HCT116 (cell line): ENCODE results near the gene PDE2A. TPM values are rescaled to one million over a fixed set of nuclear protein-coding genes. Genes with fewer than 3 reads are reported as not detected.
A peak's percentile ranks its signal among the peaks of the same experiment; 100 is the strongest.

Experiments
- ATAC-seq: fragments of 200-7000 bp; cut with Tn5 transposase; 2 replicates; pipeline ENCODE4 v1.9.1; 2020; ENCODE audit warnings: mild to moderate bottlenecking, moderate library complexity
- BruUV-seq: library from RNA; stranded (reverse); fragments of 400-500 nt; replicated peaks from 2 replicates; lab custom pipeline; 2021; lab: Mats Ljungman, UMichigan
- CTCF ChIA-PET: fragments of 300-600 bp; sonication (Branson Sonifier 250); formaldehyde crosslinking; loops from one replicate; lab custom pipeline; 2021; ENCODE audit warnings: antibody characterized with exemption; lab: Charles Lee
- POLR2A ChIA-PET: fragments of 300-600, 350-600 bp; sonication (Branson Sonifier 250); formaldehyde crosslinking; loops from one replicate; lab custom pipeline; 2021; ENCODE audit warnings: antibody characterized with exemption; lab: Charles Lee
- RAD21 ChIA-PET, 2 experiments: fragments of 300-600 bp; sonication (Branson Sonifier 250); formaldehyde crosslinking; loops; one replicate each; lab custom pipeline; 2023; ENCODE audit warnings: low total read pairs in 2 of 2; ENCODE audit not compliant: uncharacterized antibody in 2 of 2, unreplicated experiment in 2 of 2, low non-redundant PET in 1 of 2; lab: Charles Lee
- DNase-seq: peaks from one replicate; pipeline ENCODE4 v3.0.0-alpha.2; 2010; ENCODE audit warnings: low read depth, low spot score
- H2AFZ ChIP-seq: fragments of 200-600 bp; shearing (Covaris generic), sonication (generic); 2 replicates; pipeline ENCODE4 v1.6.1; 2017; ENCODE audit warnings: low read depth, mixed run types, mixed read lengths, antibody characterized with exemption, low read length; ENCODE audit not compliant: poor library complexity, severe bottlenecking
- H3K27ac ChIP-seq: 2 replicates; pipeline ENCODE4 v1.5.1; 2012; ENCODE audit warnings: low read depth, low read length
- H3K27me3 ChIP-seq: fragments of 200-600 bp; sonication (generic); 2 replicates; pipeline ENCODE4 v1.6.1; 2016; ENCODE audit warnings: mixed run types, low read length, mixed read lengths; ENCODE audit not compliant: insufficient read depth
- H3K36me3 ChIP-seq, 2 experiments: fragments of 200-500 bp in 1 of 2; fragments of 200-600 bp in 1 of 2; sonication (Bioruptor generic) in 1 of 2; sonication (generic) in 1 of 2; 2 replicates each; pipeline versions ENCODE4 v1.5.1 to v1.6.1; 2014 to 2016; ENCODE audit warnings: low read length in 2 of 2, inconsistent platforms in 1 of 2, mixed read lengths in 1 of 2, mixed run types in 1 of 2; ENCODE audit not compliant: insufficient read depth in 2 of 2, control insufficient read depth in 1 of 2
- H3K4me1 ChIP-seq, 2 experiments: fragments of 200-600 bp in 1 of 2; sonication (generic) in 1 of 2; 2 replicates each; pipeline versions ENCODE4 v1.5.1 to v1.6.1; 2012 to 2017; ENCODE audit warnings: low read length in 2 of 2, inconsistent platforms in 1 of 2, mild to moderate bottlenecking in 1 of 2, mixed read lengths in 1 of 2, mixed run types in 1 of 2, moderate library complexity in 1 of 2; ENCODE audit not compliant: insufficient read depth in 2 of 2, control insufficient read depth in 1 of 2
- H3K4me2 ChIP-seq: fragments of 200-600 bp; sonication (generic); 2 replicates; pipeline ENCODE4 v1.6.1; 2017; ENCODE audit warnings: mixed run types, low read length, mixed read lengths
- H3K4me3 ChIP-seq, 2 experiments: fragments of 200-600 bp in 1 of 2; sonication (generic) in 1 of 2; replicated peaks in 1 of 2; 2 replicates each; pipeline ENCODE4 v1.5.1; 2011 to 2016; ENCODE audit warnings: low read length in 2 of 2, control low read depth in 1 of 2, low read depth in 1 of 2, mild to moderate bottlenecking in 1 of 2, mixed read lengths in 1 of 2, mixed run types in 1 of 2
- H3K79me2 ChIP-seq: fragments of 200-600 bp; sonication (generic); 2 replicates; pipeline ENCODE4 v1.6.1; 2017; ENCODE audit warnings: mild to moderate bottlenecking, mixed run types, low read length, moderate library complexity, mixed read lengths; ENCODE audit not compliant: insufficient read depth
- H3K9ac ChIP-seq: fragments of 200-600 bp; sonication (generic); 2 replicates; pipeline ENCODE4 v1.6.1; 2016; ENCODE audit warnings: low read length, mixed read lengths
- H3K9me2 ChIP-seq: fragments of 200-600 bp; sonication (generic), shearing (Covaris generic); 2 replicates; pipeline ENCODE4 v1.6.1; 2017; ENCODE audit warnings: mixed run types, mild to moderate bottlenecking, moderate library complexity; ENCODE audit not compliant: insufficient read depth
- H3K9me3 ChIP-seq, 2 experiments: fragments of 200-500 bp in 1 of 2; fragments of 200-600 bp in 1 of 2; sonication (Bioruptor generic) in 1 of 2; sonication (generic) in 1 of 2; 2 replicates each; pipeline ENCODE4 v1.6.1; 2014 to 2017; ENCODE audit warnings: low read length in 2 of 2, mixed read lengths in 2 of 2, inconsistent platforms in 1 of 2, low read depth in 1 of 2, mild to moderate bottlenecking in 1 of 2, mixed run types in 1 of 2, moderate library complexity in 1 of 2; ENCODE audit not compliant: control insufficient read depth in 1 of 2, insufficient read depth in 1 of 2
- H4K20me1 ChIP-seq: fragments of 200-600 bp; sonication (generic), shearing (Covaris generic); 2 replicates; pipeline ENCODE4 v1.6.1; 2017; ENCODE audit warnings: mixed run types, mild to moderate bottlenecking, moderate library complexity; ENCODE audit not compliant: insufficient read depth
- CEBPB ChIP-seq: IDR thresholded peaks from 2 replicates; pipeline ENCODE4 v1.6.1; 2012; ENCODE audit warnings: low read depth
- CTCF ChIP-seq, 3 experiments: fragments of 200-600 bp in 1 of 3; sonication (generic) in 1 of 3; IDR thresholded peaks in 2 of 3; conservative IDR thresholded peaks in 1 of 3; 2 replicates each; pipeline ENCODE4 v1.5.1; 2012 to 2017; ENCODE audit warnings: low read depth in 2 of 3, low read length in 2 of 3, antibody characterized with exemption in 1 of 3, borderline replicate concordance in 1 of 3, control low read depth in 1 of 3, mild to moderate bottlenecking in 1 of 3, mixed read lengths in 1 of 3, mixed run types in 1 of 3, moderate library complexity in 1 of 3; ENCODE audit not compliant: insufficient read depth in 1 of 3
- ZBTB33 ChIP-seq: IDR thresholded peaks from 2 replicates; pipeline ENCODE4 v1.6.1; 2011; ENCODE audit warnings: mild to moderate bottlenecking, low read length, moderate library complexity; ENCODE audit not compliant: insufficient replicate concordance; ENCODE audit errors: extremely low read depth
- intact Hi-C: fragments of 100-400 bp; cut with micrococcal nuclease; formaldehyde crosslinking; loops from 2 replicates; pipeline ENCODE4 v1.10.0; 2022
- total RNA-seq: library from RNA; stranded (reverse); gene quantifications from one replicate; pipeline ENCODE4 v1.2.1, GENCODE V29; 2021; ENCODE audit not compliant: unreplicated experiment

The PDE2A gene
- total RNA-seq, 1 experiment from 2014 or later = 7.6 TPM

- Histone ChIP-seq H3K27me3 (peaks cover 47% of the 10 kb centered on the region), H3K4me1 (peaks cover 11 to 30% of the 10 kb centered on the region in 2 experiments), H2AFZ (no peak overlapping the region), H3K9me3 (no peaks in the 10 kb centered on the region), H3K4me3 (peak overlapping the region in 1 of 2 experiments; percentile 29; a peak in 2 of 4 replicates), H3K9me2 (no peaks in the 10 kb centered on the region), H3K27ac (no peak overlapping the region), H3K4me2 (peak overlapping the region; percentile 71), H3K36me3 (no peaks in the 10 kb centered on the region), H4K20me1 (no peaks in the 10 kb centered on the region), H3K9ac (no peak overlapping the region), H3K79me2 (no peaks in the 10 kb centered on the region)
- intact Hi-C loops = no loop called here
- ChIA-PET CTCF (interaction anchor here (0.9 to 2.0 kb wide), 8 partner anchors 10 to 124 kb away, joined by 3 to 17 read pairs (median 4); no protein-coding TSS in a partner anchor), RAD21 (interaction anchor here in 1 of 2 experiments (1.1 kb wide), 1 partner anchor 34 kb away, joined by 3 read pairs; no protein-coding TSS in a partner anchor), POLR2A (no interaction called here)
- TF ChIP-seq ZBTB33 (no peak), CTCF (IDR thresholded peaks at IDR 0.05 in 2 of 3, conservative IDR thresholded peaks at IDR 0.05 in 1 of 3; ENCODE audit: borderline replicate concordance in 1 of 3, insufficient read depth in 1 of 3, low read depth in 2 of 3, low read length in 2 of 3) (peak; percentile 31 to 77 (median 71); a peak in 5 of 6 replicates)
- no TSS peak for BruUV-seq
- peak; percentile 68 for ATAC-seq
- no peak for DNase-seq
These were observed 65.2 kb downstream of the PDE2A start for GRCh38 chr11:72609045-72609444.

GRCh38 chr11:72607496-72607895 is 66.7 kb downstream of the PDE2A start:
- H3K4me2 ChIP-seq = no peak overlapping the region
- peaks cover 11 to 30% of the 10 kb centered on the region in 2 experiments for H3K4me1 ChIP-seq
- ChIA-PET RAD21 (no interaction called here), POLR2A (no interaction called here), CTCF (no interaction called here)
- ATAC-seq = no peak
- no peak for DNase-seq
- H4K20me1 ChIP-seq = no peaks in the 10 kb centered on the region
- no peak overlapping the region for H3K9ac ChIP-seq
- H3K36me3 ChIP-seq = no peaks in the 10 kb centered on the region
- no TSS peak for BruUV-seq
- H3K27me3 ChIP-seq = peaks cover 33% of the 10 kb centered on the region; the same call in 1 of the 2 replicates
- H2AFZ ChIP-seq = no peak overlapping the region
- no peaks in the 10 kb centered on the region for H3K9me3 ChIP-seq
- H3K9me2 ChIP-seq = no peaks in the 10 kb centered on the region
- no peaks in the 10 kb centered on the region for H3K79me2 ChIP-seq
- no peak overlapping the region for H3K27ac ChIP-seq
- no peak for TF ChIP-seq CEBPB
- intact Hi-C loops = no loop called here
- no peak overlapping the region for H3K4me3 ChIP-seq
